ENCODE measurements around the gene APLF.

APLF gene, protein sequence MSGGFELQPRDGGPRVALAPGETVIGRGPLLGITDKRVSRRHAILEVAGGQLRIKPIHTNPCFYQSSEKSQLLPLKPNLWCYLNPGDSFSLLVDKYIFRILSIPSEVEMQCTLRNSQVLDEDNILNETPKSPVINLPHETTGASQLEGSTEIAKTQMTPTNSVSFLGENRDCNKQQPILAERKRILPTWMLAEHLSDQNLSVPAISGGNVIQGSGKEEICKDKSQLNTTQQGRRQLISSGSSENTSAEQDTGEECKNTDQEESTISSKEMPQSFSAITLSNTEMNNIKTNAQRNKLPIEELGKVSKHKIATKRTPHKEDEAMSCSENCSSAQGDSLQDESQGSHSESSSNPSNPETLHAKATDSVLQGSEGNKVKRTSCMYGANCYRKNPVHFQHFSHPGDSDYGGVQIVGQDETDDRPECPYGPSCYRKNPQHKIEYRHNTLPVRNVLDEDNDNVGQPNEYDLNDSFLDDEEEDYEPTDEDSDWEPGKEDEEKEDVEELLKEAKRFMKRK

DNA sequence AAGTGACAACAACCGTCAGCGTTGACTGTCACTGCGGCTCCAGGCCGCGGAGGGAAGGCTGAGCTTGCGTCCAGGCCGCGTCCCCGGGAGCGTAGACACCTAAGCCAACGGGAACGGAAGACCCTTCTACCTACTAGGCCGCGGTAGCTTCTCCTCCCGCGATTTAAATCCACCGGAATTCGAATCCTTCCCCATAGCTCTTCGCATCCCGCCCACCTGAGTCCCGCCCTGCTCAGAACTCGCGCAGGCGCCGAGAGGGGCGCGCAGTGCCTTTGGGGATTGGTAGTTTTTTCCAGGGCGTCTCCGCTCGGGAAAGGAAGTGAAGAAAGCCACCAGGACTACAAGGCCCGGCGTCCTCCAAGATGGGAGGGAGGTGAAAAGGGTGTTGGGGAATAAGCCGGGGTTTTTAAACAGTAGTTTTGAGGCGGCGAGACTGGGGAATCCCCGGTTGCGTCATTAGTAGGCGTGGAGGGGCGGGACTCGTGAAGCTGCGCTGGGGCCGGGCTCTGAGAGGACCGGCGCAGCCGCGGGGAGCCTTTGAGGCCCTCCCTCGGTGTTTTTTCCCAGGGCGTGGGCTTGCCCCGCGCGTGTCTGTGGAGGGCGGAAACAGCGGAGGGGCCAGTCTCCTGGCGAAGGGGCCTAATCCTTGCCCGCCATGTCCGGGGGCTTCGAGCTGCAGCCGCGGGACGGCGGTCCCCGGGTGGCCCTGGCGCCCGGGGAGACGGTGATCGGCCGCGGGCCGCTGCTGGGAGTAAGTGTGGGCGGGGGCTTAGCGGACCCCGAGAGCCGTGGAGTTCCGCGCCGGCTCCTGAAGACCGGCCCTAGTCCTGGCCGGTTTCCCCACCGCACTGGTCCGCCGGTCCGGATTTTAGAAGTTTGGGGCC is at the start of gene APLF, which contains the start of gene FBXO48:
Gene APLF (plus strand): TSS at position 509 of the 884 bp plus-strand sequence. CDS start 147 bp downstream, at position 656.
Gene FBXO48 (minus strand): TSS at position 218 of the 884 bp plus-strand sequence. CDS start 2,149 bp downstream, outside the sequence.
- peak; percentile 99 for DNase-seq

DNA sequence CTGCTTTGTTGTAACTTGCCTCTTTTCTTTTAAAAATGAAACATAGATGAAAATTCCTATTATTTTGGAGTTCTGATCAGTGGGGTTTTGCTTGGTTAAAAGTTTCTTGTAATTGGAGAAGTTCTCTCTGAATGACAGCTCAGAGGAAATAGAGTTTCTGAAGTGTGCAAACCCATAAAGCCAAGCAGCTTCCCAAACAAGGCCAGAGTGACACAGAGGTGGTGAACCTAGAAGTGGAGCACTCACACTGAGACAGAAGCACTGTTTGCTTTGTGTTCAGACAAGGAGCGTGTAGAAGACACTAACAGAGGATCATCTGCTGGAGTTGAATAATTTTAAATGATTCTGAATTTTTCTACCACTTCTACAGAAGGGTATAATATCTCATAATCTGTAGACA is 49.5 kb upstream of the APLF start:
- no peak for DNase-seq

DNA sequence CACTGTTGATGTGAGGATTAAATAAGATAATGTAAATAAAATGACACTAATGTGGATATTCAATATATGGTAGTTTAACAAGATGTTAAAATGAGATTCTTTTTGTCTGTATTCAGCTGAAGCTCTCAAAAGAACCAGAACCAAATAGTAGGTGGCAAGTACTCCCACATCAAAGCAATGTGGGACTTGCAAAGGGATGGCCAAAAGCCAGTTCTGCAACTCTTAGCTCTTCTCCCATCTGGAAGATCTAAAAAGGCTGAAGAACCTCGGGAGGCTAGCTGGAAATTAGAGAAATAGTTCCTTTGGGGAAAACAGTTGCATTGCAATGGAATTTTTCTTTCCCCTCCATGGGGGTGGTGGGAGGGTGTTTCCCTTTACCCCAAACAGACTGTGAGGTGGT is 49.0 kb upstream of the APLF start:
- DNase-seq, result no peak

DNA sequence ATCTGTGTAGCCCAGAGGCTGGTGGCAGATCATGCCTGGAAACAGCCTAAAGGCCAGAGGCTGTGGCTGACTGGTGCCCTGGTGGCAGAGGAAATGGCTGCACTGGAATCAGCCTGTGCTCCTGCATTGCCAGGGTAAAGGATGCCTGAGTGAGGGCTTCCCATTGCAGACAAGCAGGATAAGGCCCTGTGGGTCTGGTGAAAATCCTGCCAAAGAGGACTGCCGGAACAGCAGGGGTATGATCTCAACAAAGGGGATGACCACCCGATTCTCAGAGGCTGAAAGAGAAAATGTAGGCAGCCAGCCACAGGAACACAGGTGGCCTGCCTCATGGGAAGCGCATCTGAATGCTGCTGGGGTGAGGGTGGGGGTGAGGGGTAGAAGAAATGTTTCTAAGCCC is 48.5 kb upstream of the APLF start:
- no peak for DNase-seq

DNA sequence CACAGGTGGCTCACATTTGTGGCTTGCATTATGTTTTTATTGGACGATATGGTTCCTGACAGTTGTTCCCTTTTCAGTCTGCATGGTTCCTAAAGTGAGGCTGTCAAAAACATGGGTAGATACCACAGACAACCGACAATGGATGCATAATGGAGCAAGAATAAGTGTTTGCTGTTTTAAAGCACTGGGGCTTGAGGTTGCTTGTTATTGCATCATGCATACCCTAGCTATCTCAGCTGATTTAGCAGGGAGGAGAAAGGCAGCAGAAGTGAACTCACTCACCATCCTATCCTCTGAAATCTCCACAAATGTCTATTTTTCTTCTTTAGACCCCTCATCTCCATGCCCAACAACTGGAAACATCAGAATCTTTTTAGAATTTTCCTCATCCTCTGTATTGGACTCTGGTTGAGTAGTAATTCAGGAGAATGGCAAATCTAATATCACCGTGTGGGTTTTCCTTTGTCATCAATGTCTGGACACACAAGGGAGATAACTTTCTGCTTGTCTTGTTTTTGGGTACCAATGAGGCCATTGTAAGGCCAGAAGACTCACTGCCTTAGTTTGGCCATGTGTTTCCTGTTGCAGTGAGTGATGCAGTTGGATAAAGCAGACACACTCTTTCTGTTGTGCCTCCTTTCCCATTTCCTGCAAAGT is 47.0 kb upstream of the APLF start:
- no peak for DNase-seq

DNA sequence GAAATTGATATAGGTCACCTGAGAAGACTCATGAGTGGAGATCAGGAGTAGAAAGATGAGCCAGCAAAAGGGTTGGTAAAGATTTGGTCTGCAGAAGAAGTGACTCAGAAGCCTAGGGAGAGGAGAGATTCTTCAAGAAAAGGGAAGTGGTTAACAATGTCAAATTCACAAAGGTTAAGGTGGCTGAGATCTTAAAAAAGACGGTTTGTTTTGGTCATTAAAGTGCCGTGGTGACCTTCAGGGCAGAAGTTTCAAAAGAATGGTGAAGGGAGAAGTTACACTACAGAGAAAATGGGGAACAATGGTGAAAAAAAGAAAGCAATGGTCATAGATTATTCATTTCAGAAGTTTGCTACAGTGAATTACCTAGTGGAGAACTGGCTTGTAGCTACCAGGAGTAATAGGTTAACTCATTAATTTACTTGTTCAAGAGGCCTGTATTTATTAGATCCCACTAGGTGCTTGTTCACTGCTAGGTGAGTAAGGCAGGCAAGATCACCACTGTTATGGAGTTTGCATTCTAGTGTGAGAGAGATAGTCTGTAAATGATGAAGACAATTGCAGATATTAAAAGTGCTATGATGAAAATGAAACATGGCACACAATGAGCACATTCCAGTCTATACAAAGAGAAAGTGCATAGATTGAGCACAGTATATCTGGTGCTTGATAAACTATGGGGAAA is 43.3 kb upstream of the APLF start:
- peak; percentile 71 for DNase-seq

DNA sequence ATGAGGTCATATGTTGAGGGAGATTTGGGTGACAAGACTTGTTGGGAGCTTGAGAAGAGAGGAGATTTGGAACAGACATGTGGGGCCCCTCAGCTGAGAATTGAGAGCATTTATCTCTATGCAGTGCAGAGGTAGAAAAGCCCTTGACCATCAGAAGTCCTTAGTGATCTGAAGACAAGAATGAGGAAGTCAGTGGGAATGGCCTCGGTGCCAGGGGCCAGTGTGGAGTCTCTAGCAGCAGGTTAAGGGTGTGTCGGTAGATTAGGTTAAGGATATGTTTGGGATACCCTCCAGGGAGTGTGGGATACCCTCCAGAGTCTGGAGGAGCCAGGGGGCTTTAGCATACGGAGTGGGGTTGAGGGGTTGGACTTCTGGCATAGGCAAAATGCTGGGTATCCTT is 41.9 kb upstream of the APLF start:
- DNase-seq, result no peak

DNA sequence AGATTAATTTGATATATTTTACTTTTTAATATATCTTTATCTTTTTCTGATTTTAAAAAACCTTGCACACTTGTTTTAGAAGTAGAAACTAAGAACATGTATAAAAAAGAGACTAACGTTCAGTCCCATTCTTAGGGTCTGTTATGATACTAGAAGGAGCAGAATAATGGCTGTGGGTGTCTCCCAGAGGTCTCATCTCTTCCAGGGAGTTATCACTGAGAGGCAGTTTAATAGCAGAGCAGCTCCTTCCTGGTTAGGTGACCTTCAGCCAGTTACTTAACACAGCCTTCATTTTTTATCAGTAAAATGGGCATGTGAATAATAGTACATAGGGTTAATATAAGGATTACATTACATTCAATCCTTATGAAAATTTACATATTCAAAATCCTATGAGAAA is 40.9 kb upstream of the APLF start:
- no peak for DNase-seq

DNA sequence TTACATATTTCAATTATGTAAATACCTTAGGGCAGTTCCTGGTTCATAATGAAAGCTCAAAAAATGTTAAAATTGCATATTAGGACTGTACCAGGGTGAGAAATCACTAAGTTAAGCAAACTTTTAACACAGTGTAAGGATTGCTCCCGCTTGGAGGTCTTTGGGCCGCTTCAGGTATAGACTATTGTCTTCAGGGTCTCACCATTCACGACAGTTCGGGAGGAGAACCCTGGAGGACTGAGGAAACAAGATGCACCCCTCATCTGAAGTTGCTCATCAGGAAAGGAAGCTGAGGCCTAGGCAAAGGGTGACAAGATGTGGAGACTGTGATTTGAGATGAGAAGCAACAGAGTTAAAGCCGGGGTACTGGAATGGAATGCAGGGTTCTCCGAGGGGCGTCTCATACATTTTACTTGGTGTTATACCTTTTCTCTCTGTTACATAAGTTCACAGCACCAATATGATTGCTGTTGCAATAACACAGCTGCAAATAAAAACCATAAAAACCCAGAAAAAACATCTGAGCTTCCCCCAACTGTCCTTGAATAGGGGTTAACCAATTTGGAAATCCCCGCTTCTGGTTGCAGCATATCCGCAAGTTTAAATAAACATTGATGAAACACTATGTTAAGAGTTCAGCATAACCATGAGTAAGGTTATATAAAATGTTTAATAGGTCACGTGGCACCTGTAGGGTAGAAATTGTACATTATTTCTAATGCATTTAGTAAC is 40.4 kb upstream of the APLF start:
- DNase-seq, result peak; percentile 44

DNA sequence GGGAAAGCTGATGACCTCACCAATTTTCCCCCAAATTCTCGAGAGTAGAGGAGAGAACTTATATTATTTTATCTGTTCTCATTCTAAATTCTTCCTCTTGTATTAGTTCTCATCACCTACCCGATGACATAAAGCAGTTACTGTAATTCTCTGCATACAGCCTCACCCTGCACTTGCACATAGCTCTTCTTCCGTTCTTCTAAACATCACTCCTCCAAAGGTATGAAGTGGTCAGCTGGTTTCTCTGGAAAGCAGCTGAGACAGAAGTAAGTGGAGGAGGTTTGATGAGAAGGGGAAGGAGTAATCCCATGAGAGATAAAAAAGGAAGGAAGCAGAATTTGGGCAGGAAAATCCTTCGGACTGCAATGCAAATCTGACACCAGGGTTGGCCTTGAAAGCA is 39.3 kb upstream of the APLF start:
- no peak for DNase-seq

DNA sequence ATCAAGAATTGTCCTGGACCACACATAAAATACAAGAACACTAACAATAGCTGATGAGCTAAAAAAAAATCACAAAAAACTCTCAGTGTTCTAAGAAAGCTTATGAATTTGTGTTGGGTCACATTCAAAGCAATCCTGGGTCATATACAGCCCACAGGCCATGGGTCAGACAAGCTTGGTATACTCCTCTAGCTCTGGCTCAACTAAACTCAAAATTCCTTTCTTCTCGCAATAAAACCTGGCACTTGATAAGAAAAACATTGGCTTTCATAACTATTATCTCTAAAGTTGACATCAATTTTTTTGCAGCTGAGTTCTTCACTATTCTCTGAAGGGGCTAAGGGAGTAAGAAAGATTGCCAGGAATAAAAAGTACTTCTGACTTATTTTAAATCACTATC is 38.6 kb upstream of the APLF start:
- no peak for DNase-seq

DNA sequence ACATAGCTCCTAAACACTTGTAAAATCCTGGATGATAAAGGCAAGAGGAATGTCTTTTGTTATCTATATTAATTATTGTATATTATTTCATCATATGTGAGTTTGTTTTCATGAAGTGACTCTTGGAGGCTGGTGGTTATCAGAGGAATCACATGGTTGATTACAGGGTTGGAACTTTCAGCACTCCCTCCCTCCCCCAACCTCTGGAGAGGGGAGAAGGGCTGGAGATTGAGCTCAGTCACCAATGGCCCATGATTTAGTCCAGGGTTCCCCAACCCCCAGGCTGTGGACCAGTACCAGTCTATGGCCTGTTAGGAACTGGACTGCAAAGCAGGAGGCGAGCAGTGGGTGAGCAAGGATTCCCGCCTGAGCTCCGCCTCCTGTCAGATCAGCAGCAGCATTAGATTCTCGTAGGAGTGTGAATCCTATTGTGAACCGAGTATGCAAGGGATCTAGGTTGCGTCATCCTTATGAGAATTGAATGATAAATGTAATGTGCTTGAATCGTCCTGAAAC is 38.0 kb upstream of the APLF start:
- no peak for DNase-seq

DNA sequence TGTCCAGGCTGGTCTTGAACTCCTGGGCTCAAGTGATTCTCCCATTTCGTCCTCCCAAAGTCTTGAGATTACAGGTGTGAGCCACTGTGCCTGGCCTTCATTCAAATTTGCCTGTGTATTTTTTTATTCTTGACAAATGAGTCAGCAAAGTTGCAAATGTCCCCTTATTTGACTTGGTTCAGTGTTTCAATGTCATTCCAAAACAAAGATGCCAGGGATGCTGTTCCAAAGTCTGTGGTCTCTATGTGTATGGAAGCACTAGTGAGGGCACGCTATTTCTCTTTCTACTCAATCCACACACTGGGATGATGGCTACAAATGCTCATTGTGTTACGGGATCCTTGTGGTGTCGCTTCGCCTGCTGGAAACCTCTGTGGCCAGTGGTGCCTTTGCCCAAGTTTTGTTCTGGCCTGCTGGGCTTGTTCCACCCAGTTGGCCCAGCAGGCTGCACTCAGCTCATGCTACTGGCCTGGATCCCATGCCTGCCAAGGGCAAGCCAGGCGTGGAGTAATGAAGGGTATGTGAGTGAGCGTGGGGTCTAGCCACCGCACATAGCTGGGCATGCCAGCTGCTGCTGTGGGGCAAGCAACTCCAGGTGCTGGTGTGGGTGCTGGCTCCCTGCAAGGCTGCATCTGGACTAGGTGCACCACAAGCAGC is 35.9 kb upstream of the APLF start:
- DNase-seq, result no peak

DNA sequence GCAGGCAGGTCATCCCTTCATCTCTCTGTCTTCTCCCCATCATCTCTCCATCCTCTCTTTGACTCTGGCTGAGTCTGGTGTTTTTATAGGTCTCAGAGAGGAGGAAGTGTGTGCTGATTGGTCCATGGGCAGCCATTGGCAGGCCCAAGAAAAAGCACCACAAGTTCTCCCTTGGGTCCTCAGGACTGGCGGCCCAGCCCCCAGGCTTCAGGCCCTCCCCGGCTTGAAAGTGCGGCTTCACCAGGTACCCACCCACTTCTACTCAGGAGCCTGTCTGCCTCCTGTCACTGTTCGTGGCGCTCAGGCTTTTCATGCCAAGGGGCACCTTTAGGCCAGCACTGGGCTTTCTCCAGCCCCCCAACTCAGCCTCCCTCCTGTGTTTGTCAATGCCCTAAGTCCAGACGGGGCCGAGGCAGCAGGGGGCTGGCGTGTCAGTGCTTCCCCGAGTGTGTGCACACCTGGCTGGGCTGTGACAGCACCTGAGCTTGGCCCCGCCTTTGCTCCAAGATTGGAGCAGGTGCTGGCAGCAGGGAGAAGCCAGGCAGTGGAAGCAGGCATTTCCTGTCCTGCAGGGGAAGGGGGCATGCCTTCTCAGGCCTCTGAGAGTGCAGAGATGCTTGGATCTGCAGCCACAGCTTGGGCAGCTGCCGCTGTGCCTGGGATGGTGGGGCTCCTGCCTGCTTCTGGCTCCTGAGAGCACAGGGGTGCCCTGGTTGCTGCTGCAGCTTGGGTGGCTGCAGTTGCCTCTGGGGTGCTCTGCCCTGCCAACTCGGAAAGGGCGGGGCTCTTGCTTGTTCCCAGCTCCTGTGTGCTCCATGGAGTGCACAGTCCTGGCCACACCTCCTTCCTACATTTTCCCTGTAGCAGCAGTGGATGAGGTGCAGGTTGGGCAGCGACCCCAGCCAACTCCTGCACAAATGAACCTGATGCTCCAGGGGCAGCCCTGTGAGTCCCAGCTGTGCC is 34.4 kb upstream of the APLF start:
- DNase-seq, result no peak

DNA sequence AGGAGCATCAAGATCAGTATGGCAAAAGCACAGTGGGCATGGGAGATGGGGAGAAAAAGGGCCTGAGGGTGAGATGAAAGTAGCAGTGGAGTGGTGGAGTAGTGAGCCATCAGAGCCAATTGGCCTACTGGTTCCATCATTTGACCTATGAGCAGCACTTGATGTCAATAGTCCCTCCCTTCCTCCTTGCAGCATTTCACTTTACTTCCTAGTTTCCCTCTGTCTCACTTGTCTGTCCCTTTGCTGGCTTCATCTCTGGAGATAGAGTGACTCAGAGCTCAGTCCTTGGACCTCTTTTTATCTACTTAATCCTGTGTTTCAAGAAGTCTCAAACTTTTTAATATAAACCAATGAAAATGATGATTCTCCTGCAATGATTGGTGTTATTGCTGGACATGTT is 32.4 kb upstream of the APLF start:
- no peak for DNase-seq

DNA sequence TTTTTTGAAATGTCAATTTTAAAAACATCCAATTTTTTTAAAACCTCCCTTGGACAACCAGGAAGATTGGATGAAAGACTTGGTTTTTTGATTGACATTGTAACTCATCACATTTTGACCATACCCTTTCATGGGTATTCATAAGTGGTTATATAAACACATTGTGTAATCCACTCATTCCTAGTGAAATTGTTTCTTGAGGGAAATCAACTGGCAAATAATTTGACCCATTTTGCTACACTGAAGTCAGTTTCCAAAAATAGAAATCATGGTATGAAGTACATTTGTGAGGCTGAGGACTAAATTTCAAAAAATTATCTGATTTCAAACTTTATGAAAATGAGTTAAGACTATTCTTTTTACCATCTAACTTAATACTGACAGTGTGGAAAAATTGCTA is 31.8 kb upstream of the APLF start:
- DNase-seq, result no peak

DNA sequence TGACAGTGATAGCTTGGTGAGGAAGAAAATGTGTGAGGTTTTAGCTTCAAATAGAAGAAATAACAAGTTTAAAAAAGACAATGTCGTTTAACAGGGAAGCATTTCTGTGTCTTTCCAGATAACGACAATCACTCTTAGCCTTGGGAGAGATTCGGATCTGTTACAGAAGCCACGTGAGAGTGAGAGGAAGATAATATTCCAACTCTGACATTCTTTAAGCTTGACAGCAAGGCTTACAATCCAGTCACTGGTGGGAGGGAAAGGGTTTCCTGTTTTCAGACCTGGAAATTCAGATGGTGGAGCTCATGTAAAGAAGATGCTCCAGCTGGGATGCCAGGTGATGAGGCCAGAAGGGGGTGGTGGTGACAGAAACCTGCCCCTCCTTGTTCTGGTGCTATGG is 31.1 kb upstream of the APLF start:
- DNase-seq, result no peak

DNA sequence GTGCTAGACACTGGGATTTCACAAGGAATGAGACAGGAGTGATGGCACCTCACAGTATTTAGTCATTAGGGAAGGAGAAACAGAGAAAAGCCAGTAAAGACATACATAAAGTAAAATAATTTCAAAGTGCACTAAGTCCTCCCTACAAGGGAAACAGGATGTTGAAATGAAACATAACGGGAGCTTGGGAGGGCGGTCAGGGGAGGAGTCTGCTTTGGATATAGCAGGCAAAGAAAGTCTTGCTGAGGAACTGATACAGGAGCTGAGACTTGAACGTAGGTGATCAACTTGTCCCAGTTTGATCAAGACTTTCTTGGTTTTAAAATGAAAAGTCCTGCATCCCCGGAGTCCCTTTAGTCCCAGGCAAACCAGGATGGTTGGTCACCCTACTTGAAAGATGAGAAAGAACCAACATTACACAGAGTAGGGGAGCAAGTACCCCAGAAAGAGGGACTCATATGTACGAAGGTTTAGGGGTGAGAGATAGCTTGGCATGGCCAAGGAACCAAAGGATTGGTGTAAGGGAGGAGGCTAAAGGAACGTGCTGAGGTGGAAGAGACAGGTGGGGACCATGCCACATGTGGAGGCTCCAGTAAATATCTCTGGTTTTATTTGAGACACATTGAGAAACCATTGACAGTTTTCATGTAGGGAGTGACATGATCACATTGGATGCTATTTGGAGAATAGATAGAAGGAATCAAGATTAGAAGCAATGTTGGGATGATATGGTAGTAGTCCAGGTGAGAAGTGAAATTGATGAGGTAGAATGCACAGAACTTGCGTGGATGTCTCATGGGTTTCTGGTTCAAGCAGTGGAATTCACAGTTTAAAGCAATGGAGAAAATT is 28.7 kb upstream of the APLF start:
- DNase-seq, result no peak
